Fibroblast of lung (primary cell): ENCODE data around the gene TTC17.

ENCODE experiments used
- EZH2 ChIP-seq: IDR thresholded peaks from 2 replicates; pipeline ENCODE4 v1.5.1; 2012; ENCODE audit warnings: low read length, control low read depth, mild to moderate bottlenecking; ENCODE audit errors: missing control alignments
- TF ChIP-seq, protein P1 (sequence below), 2 donors: IDR thresholded peaks in 1 of 2; conservative IDR thresholded peaks in 1 of 2; 1 replicate in 1 of 2; 2 replicates in 1 of 2; pipeline ENCODE4 v1.5.1; 2011 to 2012; ENCODE audit warnings: low read length in 2 of 2, control low read depth in 1 of 2, inconsistent platforms in 1 of 2, low read depth in 1 of 2, mild to moderate bottlenecking in 1 of 2

DNA sequence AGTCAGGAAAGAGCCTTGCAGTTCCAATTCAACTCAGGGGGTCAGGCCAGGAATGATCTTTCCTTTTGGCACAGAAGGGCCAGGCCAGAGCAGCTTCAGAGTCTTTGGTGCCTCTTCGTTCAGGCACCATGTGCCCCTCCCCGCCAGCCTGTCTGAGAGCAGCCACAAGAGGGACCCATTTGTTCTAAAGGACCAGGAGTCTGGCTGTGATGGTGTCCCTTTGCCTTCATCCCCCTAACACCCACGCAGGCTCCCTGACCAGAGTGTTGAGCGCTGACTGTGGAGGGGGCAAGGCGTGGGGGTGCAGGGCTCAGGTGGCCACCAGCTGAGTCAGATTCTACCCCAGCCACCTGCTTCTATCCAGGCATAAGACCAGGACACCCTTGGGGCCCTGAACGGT lies 156.4 kb downstream of the TTC17 start:
- no peak for TF ChIP-seq EZH2
- TF ChIP-seq, protein P1, sequence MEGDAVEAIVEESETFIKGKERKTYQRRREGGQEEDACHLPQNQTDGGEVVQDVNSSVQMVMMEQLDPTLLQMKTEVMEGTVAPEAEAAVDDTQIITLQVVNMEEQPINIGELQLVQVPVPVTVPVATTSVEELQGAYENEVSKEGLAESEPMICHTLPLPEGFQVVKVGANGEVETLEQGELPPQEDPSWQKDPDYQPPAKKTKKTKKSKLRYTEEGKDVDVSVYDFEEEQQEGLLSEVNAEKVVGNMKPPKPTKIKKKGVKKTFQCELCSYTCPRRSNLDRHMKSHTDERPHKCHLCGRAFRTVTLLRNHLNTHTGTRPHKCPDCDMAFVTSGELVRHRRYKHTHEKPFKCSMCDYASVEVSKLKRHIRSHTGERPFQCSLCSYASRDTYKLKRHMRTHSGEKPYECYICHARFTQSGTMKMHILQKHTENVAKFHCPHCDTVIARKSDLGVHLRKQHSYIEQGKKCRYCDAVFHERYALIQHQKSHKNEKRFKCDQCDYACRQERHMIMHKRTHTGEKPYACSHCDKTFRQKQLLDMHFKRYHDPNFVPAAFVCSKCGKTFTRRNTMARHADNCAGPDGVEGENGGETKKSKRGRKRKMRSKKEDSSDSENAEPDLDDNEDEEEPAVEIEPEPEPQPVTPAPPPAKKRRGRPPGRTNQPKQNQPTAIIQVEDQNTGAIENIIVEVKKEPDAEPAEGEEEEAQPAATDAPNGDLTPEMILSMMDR (conservative IDR thresholded peaks at IDR 0.05 in 1 of 2, IDR thresholded peaks at IDR 0.05 in 1 of 2; ENCODE audit: low read depth in 1 of 2, low read length in 2 of 2) = no peak
